GM15510 (cell line): Measurements from ENCODE around the gene MPPED2.

Experiments used
- POLR2A ChIP-seq: IDR thresholded peaks from 3 replicates; pipeline ENCODE4 v1.6.1; 2011; ENCODE audit warnings: borderline replicate concordance; ENCODE audit not compliant: insufficient read length; ENCODE audit errors: extremely low read depth

MPPED2 gene

GRCh38 chr11:30586251-30587144 is at the start of gene MPPED2:
TSS of gene MPPED2 (minus strand) at chr11:30586353. CDS start at chr11:30580373, 5,980 bp downstream.
- no peak for TF ChIP-seq POLR2A

GRCh38 chr11:30635401-30635989 is 49.3 kb upstream of the MPPED2 start:
- no peak for TF ChIP-seq POLR2A

- no peak for TF ChIP-seq POLR2A
These were observed 45.0 kb upstream of the MPPED2 start for GRCh38 chr11:30631148-30631547.

GRCh38 chr11:30619767-30620166 is 33.6 kb upstream of the MPPED2 start:
- TF ChIP-seq POLR2A = no peak

GRCh38 chr11:30617762-30618161 is 31.6 kb upstream of the MPPED2 start:
- no peak for TF ChIP-seq POLR2A

- no peak for TF ChIP-seq POLR2A
These were observed 24.5 kb upstream of the MPPED2 start for GRCh38 chr11:30610628-30611027.

- TF ChIP-seq POLR2A = no peak
These were observed 22.4 kb upstream of the MPPED2 start for GRCh38 chr11:30608534-30608933.

- TF ChIP-seq POLR2A = no peak
These were observed 19.0 kb upstream of the MPPED2 start for GRCh38 chr11:30605036-30605605.

- TF ChIP-seq POLR2A = no peak
These were observed 17.2 kb upstream of the MPPED2 start for GRCh38 chr11:30603357-30603756.

- no peak for TF ChIP-seq POLR2A
These were observed 10.7 kb upstream of the MPPED2 start for GRCh38 chr11:30596832-30597231.

GRCh38 chr11:30595934-30596333 is 9.8 kb upstream of the MPPED2 start:
- no peak for TF ChIP-seq POLR2A

GRCh38 chr11:30594646-30595411 is 8.7 kb upstream of the MPPED2 start:
- no peak for TF ChIP-seq POLR2A

GRCh38 chr11:30587269-30587812 is 1.2 kb upstream of the MPPED2 start:
- no peak for TF ChIP-seq POLR2A

- no peak for TF ChIP-seq POLR2A
These were observed 282 bp downstream of the MPPED2 start for GRCh38 chr11:30585892-30586250.
